AG10803 (cell line): ENCODE measurements around the gene DDC.
A peak's percentile ranks its signal among the peaks of the same experiment; 100 is the strongest.

Experiments used
- DNase-seq: peaks from one replicate; pipeline ENCODE4 v3.0.0; 2010; ENCODE audit warnings: low read depth
- H3K4me3 ChIP-seq: 2 replicates; pipeline ENCODE4 v1.5.1; 2011; ENCODE audit warnings: mild to moderate bottlenecking, low read length, control low read depth
- CTCF ChIP-seq: conservative IDR thresholded peaks from 2 replicates; pipeline ENCODE4 v1.5.1; 2011; ENCODE audit warnings: mild to moderate bottlenecking, low read length, control low read depth, inconsistent platforms

DDC gene

GRCh38 chr7:50502947-50503346 lies 62.3 kb downstream of the DDC start:
- peak; percentile 8 for DNase-seq

GRCh38 chr7:50502001-50502684 lies 63.1 kb downstream of the DDC start:
- no peak for TF ChIP-seq CTCF
- peak; percentile 89 for DNase-seq
- H3K4me3 ChIP-seq: no peak overlapping the region

More at GRCh38 chr7:50502947-50503346, 62.3 kb downstream of the DDC start:
- H3K4me3 ChIP-seq: no peak overlapping the region
- no peak for TF ChIP-seq CTCF

GRCh38 chr7:50499092-50499491 lies 66.1 kb downstream of the DDC start:
- no peak for TF ChIP-seq CTCF
- no peak overlapping the region for H3K4me3 ChIP-seq
- DNase-seq: no peak

GRCh38 chr7:50497968-50498367 lies 67.2 kb downstream of the DDC start:
- H3K4me3 ChIP-seq: no peak overlapping the region
- DNase-seq: peak; percentile 52
- no peak for TF ChIP-seq CTCF

GRCh38 chr7:50497068-50497642 lies 68.0 kb downstream of the DDC start:
- TF ChIP-seq CTCF: no peak
- peak; percentile 17 for DNase-seq
- H3K4me3 ChIP-seq: no peak overlapping the region

GRCh38 chr7:50496569-50496968 lies 68.6 kb downstream of the DDC start:
- TF ChIP-seq CTCF: no peak
- no peak for DNase-seq
- no peak overlapping the region for H3K4me3 ChIP-seq

- TF ChIP-seq CTCF: no peak
- no peak for DNase-seq
- no peak overlapping the region for H3K4me3 ChIP-seq
Observed at GRCh38 chr7:50495746-50496145, 69.5 kb downstream of the DDC start.
